Measurements from ENCODE around the gene VMAC.

The VMAC gene

DNA sequence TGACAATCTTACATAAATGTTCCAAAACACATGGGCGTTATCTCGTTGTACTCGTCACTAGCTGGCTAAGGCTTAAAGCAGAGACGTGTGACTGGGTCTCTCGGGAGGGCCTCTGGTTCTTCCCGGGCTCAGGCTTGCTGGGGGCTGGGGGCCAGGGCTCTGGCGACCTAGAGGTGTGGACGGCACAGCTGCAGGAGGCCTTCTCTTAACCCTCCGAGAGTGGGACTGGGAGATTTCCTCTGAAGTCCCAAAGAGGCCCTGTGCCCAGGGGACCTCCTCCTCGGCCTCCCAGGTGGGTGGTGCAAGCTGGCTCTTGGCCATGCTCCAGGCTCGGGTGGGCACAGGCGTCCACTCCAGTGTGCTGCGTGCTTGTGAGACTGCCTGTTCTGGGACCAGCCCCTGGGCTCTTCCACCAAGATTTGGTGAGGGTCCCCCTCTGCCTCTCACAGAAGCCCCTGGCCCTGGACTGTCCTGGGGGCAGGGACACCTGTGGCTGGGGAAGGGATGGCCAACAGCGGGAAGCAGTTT lies 11.6 kb downstream of the VMAC start:
- Histone ChIP-seq H3K9ac (ENCODE audit: insufficient read length) (no peak overlapping the region), H3K27ac (no peak overlapping the region), H3K9me3 (ENCODE audit: low read depth, low read length) (no peaks in the 10 kb centered on the region), H3K36me3 (ENCODE audit: insufficient read depth, low read length) (peaks cover 35% of the 10 kb centered on the region; the same call in 1 of the 2 replicates), H3K4me3 (no peak overlapping the region)
- DNase-seq (ENCODE audit: low read depth, low spot score), result no peak
- TF ChIP-seq FOXP2 (optimal IDR thresholded peaks at IDR 0.05; ENCODE audit: control extremely low read depth, extremely low read length, insufficient read depth), result no peak
- no peak for TF ChIP-seq POLR2AphosphoS5 (IDR thresholded peaks at IDR 0.05; ENCODE audit: borderline replicate concordance, low read depth, low read length)
- no peak for TF ChIP-seq EZH2 (IDR thresholded peaks at IDR 0.05)

DNA sequence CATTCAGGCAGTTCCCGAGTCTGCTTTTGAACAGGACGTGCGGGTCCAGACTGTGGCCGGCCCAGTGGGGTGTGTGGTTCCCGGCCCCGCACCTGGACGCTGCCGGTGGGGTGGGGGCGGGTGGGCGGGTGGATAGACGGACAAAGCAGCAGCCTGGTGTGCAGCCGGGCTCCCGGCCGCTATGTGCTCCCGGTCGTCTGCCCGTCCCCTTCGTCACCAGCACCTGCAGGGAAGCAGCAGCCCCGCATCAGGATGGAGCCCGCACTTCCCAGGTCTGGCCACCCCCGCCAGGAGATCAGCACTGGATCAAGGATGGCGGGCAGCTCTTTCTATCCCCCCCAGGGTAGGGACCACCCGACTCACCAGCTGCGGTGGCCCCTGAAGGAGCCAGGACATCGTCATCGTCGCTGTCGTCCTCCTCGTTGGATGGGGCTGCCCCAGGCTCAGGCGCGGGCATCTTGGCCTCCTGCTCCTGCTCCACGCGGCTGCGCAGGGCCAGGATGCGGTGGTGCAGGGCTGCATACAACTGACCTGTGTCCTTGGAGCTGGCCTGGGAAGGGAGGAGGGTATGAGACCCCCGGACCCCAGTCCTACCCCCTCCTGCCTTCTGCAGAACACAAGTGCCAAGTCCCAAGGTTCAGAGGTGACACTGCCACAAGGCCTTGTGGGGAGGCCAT lies 12.9 kb downstream of the VMAC start:
- DNase-seq (ENCODE audit: low read depth, low spot score), result no peak
- Histone ChIP-seq H3K9me3 (ENCODE audit: low read depth, low read length) (no peaks in the 10 kb centered on the region), H3K27ac (no peak overlapping the region), H3K9ac (ENCODE audit: insufficient read length) (no peak overlapping the region), H3K4me3 (no peak overlapping the region), H3K36me3 (ENCODE audit: insufficient read depth, low read length) (peaks cover 42% of the 10 kb centered on the region; the same call in 1 of the 2 replicates)
- no peak for TF ChIP-seq EZH2 (IDR thresholded peaks at IDR 0.05)
- TF ChIP-seq POLR2AphosphoS5 (IDR thresholded peaks at IDR 0.05; ENCODE audit: borderline replicate concordance, low read depth, low read length), result no peak
- no peak for TF ChIP-seq FOXP2 (optimal IDR thresholded peaks at IDR 0.05; ENCODE audit: control extremely low read depth, extremely low read length, insufficient read depth)

DNA sequence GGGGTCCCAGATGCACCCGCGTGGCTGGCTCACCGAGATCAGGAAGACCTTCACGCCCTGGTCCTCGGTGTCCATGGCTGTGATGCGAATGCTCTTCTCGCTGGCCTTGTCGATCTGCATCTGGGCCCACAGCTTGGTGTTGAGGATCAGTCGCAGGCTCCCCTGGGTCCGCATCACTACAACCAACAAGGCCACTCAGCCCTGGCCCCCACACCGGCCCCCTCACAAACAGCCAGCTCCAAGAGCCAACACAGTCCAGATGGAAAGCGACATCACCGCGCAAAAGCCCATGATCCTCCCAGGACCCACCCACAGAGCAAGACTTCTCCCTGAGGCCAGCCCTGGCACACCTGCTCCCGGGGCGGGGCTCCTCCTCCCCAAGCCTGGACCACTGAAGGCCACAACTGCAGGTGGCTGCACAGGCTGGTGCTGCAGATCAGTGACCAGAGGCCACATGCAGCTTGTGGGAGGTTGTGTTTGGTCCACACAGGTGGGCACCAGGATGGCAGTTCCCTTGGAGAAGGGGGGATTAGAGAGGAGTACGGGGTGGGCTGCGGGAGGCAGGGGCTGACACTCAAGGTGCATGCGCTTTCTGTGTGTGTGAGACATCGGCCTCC lies 13.9 kb downstream of the VMAC start:
- Histone ChIP-seq H3K4me3 (no peak overlapping the region), H3K9me3 (ENCODE audit: low read depth, low read length) (no peaks in the 10 kb centered on the region), H3K27ac (no peak overlapping the region), H3K9ac (ENCODE audit: insufficient read length) (no peak overlapping the region), H3K36me3 (ENCODE audit: insufficient read depth, low read length) (peaks cover 50% of the 10 kb centered on the region; the same call in 1 of the 2 replicates)
- TF ChIP-seq FOXP2 (optimal IDR thresholded peaks at IDR 0.05; ENCODE audit: control extremely low read depth, extremely low read length, insufficient read depth) (no peak), EZH2 (IDR thresholded peaks at IDR 0.05) (no peak), POLR2AphosphoS5 (IDR thresholded peaks at IDR 0.05; ENCODE audit: borderline replicate concordance, low read depth, low read length) (no peak)
- no peak for DNase-seq (ENCODE audit: low read depth, low spot score)

DNA sequence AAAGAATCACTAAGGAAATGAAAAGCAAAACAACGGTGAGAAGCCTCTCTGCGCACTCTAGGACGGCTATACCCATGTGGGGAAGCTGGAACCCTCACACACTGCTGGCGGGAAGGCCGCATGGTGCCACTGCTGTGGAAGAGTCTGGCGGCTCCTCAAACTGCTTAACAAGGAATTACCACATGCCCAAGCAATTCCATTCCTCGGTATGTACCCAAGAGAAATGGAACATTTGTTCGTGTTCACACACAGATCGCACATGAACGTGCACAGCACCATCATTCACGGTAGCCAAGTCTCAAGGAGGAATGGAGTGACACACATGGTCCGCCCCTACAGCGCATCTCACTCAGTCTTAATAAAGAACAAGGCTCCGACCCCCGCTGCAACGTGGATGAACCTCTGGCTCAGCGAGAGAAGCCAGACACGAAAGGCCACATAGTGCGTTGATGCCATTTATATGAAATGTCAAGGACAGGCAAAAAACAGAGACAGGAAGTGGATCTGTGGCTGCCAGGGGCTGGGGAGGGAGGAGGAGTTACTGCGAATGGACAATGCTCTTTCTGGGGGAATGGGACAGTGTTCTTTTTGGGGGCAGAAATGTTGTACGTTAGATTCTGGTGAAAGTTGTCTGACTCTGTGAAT lies 17.0 kb downstream of the VMAC start:
- H3K9me3 ChIP-seq (ENCODE audit: low read depth, low read length), result no peaks in the 10 kb centered on the region
- peaks cover 75% of the 10 kb centered on the region; the same call in 1 of the 2 replicates for H3K36me3 ChIP-seq (ENCODE audit: insufficient read depth, low read length)
- no peak overlapping the region for H3K27ac ChIP-seq
- DNase-seq (ENCODE audit: low read depth, low spot score), result no peak
- TF ChIP-seq POLR2AphosphoS5 (IDR thresholded peaks at IDR 0.05; ENCODE audit: borderline replicate concordance, low read depth, low read length), result no peak
- no peak for TF ChIP-seq FOXP2 (optimal IDR thresholded peaks at IDR 0.05; ENCODE audit: control extremely low read depth, extremely low read length, insufficient read depth)
- no peak for TF ChIP-seq EZH2 (IDR thresholded peaks at IDR 0.05)
- no peak overlapping the region for H3K9ac ChIP-seq (ENCODE audit: insufficient read length)
- no peak overlapping the region for H3K4me3 ChIP-seq

DNA sequence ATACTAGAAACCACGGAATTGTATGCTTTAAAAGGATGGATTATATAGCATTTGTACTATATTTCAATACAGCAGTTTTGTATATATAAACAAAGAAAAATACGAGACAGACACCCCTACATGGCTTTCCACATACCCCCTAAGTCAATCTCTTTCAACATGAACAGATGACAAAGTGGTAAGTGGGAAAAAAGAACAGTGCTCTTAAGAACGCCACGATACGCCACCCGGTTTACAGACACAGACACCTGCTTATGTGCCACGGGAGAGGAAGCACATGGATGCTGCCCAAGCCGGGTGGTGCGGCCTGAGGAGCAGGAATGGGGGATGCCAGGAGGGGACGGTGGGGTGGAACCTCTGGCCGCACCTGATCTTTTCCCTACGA lies 17.5 kb downstream of the VMAC start:
- H3K4me3 ChIP-seq, result no peak overlapping the region
- no peak overlapping the region for H3K27ac ChIP-seq
- no peaks in the 10 kb centered on the region for H3K9me3 ChIP-seq (ENCODE audit: low read depth, low read length)
- H3K9ac ChIP-seq (ENCODE audit: insufficient read length), result no peak overlapping the region
- DNase-seq (ENCODE audit: low read depth, low spot score), result no peak
- no peak for TF ChIP-seq EZH2 (IDR thresholded peaks at IDR 0.05)
- TF ChIP-seq POLR2AphosphoS5 (IDR thresholded peaks at IDR 0.05; ENCODE audit: borderline replicate concordance, low read depth, low read length), result no peak
- no peak for TF ChIP-seq FOXP2 (optimal IDR thresholded peaks at IDR 0.05; ENCODE audit: control extremely low read depth, extremely low read length, insufficient read depth)
- peaks cover 75% of the 10 kb centered on the region; the same call in 1 of the 2 replicates for H3K36me3 ChIP-seq (ENCODE audit: insufficient read depth, low read length)

DNA sequence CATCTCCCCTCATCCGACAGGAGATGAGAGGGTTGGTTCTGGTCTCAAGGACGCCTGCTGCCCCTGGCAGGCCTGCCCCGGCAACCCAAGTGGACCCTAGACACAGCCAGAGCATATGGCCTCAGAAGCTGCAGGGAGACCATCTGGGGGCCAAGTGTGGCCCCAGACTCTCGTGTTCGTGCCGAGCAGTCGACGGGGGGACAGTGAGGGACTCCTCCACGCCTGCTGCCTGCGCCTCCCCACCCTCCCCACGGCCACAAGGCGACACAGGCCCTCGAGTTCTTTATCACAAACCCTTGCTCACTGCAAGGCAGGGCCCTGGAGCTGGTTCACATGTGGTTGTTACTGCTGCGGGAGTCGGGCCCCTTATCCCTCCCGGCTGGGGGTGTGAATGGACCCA lies 18.7 kb downstream of the VMAC start:
- Histone ChIP-seq H3K9me3 (ENCODE audit: low read depth, low read length) (no peaks in the 10 kb centered on the region), H3K9ac (ENCODE audit: insufficient read length) (no peak overlapping the region), H3K27ac (no peak overlapping the region), H3K36me3 (ENCODE audit: insufficient read depth, low read length) (peaks cover 78% of the 10 kb centered on the region; the same call in 1 of the 2 replicates), H3K4me3 (no peak overlapping the region)
- DNase-seq (ENCODE audit: low read depth, low spot score), result no peak
- TF ChIP-seq FOXP2 (optimal IDR thresholded peaks at IDR 0.05; ENCODE audit: control extremely low read depth, extremely low read length, insufficient read depth) (no peak), POLR2AphosphoS5 (IDR thresholded peaks at IDR 0.05; ENCODE audit: borderline replicate concordance, low read depth, low read length) (no peak), EZH2 (IDR thresholded peaks at IDR 0.05) (no peak)

DNA sequence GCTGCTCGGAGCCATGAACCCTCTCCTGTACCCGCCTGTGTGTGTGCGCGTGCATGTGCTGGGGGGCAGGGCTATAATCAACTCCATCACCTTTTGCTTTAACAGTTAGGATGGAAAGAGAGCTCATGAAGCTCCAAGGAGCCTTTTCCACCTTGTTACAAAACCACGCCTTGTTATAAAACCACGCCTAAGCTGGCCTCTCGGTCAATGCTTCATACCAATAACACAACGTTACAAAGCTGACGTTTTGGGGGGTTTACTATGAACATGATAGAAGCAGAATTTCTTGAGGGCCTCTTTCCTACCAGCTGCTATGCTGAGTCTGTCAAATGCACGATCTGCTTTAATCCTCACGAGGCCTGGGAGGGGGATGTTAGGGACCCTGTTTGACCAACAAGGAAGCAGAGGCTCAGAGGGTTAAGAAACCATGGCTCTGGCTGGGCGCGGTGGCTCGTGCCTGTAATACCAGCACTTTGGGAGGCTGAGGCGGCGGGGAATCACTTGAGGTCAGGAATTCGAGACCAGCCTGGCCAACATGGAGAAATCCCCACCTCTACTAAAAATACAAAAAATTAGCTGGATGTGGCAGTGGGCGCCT lies 21.3 kb downstream of the VMAC start:
- Histone ChIP-seq H3K9ac (ENCODE audit: insufficient read length) (no peak overlapping the region), H3K27ac (no peak overlapping the region), H3K9me3 (ENCODE audit: low read depth, low read length) (no peaks in the 10 kb centered on the region), H3K36me3 (ENCODE audit: insufficient read depth, low read length) (peaks cover 87% of the 10 kb centered on the region), H3K4me3 (no peak overlapping the region)
- no peak for TF ChIP-seq EZH2 (IDR thresholded peaks at IDR 0.05)
- no peak for TF ChIP-seq FOXP2 (optimal IDR thresholded peaks at IDR 0.05; ENCODE audit: control extremely low read depth, extremely low read length, insufficient read depth)
- TF ChIP-seq POLR2AphosphoS5 (IDR thresholded peaks at IDR 0.05; ENCODE audit: borderline replicate concordance, low read depth, low read length), result no peak
- DNase-seq (ENCODE audit: low read depth, low spot score), result no peak
